ENCODE measurements around the gene NAV2. TPM values are rescaled to one million over a fixed set of nuclear protein-coding genes. Genes with fewer than 3 reads are reported as not detected.

The NAV2 gene
- total RNA-seq, 1 experiment from 2014 or later: 2.1 TPM

- Histone ChIP-seq H3K9me2 (ENCODE audit: insufficient read depth) (no peaks in the 10 kb centered on the region), H3K4me3 (replicated peaks in 1 of 2; ENCODE audit: low read depth in 1 of 2, low read length in 2 of 2) (no peak overlapping the region), H3K27ac (ENCODE audit: low read depth, low read length) (no peak overlapping the region), H3K27me3 (ENCODE audit: insufficient read depth, low read length) (peaks cover 4% of the 10 kb centered on the region), H3K36me3 (ENCODE audit: control insufficient read depth in 1 of 2, insufficient read depth in 2 of 2, low read length in 2 of 2) (no peaks in the 10 kb centered on the region), H4K20me1 (ENCODE audit: insufficient read depth) (no peaks in the 10 kb centered on the region), H3K4me2 (ENCODE audit: low read length) (peak overlapping the region; percentile 42), H3K9ac (ENCODE audit: low read length) (no peak overlapping the region), H3K79me2 (ENCODE audit: insufficient read depth, low read length) (no peaks in the 10 kb centered on the region), H3K4me1 (ENCODE audit: control insufficient read depth in 1 of 2, insufficient read depth in 2 of 2, low read length in 2 of 2) (peaks cover 0 to 2% of the 10 kb centered on the region in 2 experiments; a peak in 1 of 4 replicates), H2AFZ (ENCODE audit: low read depth, low read length, poor library complexity, severe bottlenecking) (peak overlapping the region; percentile 53), H3K9me3 (ENCODE audit: control insufficient read depth in 1 of 2, insufficient read depth in 1 of 2, low read depth in 1 of 2, low read length in 2 of 2) (no peaks in the 10 kb centered on the region)
- CTCF ChIA-PET: interaction anchor here (1.1 to 3.7 kb wide), 5 partner anchors 11 to 181 kb away, joined by 3 to 17 read pairs (median 12); no protein-coding TSS in a partner anchor
- POLR2A ChIA-PET: no interaction called here
- no TSS peak for BruUV-seq (replicated peaks)
- TF ChIP-seq SIN3A (IDR thresholded peaks at IDR 0.05; ENCODE audit: low read depth): no peak
- TF ChIP-seq RAD21 (IDR thresholded peaks at IDR 0.05; ENCODE audit: low read depth): peak; percentile 75
- TF ChIP-seq POLR2AphosphoS5 (IDR thresholded peaks at IDR 0.05; ENCODE audit: low read depth, low read length): no peak
- TF ChIP-seq ZFX (IDR thresholded peaks at IDR 0.05): no peak
- no peak for TF ChIP-seq TCF7L2 (IDR thresholded peaks at IDR 0.05; ENCODE audit: borderline replicate concordance, extremely low read depth, insufficient read depth, insufficient read length)
- TF ChIP-seq ZNF274 (IDR thresholded peaks at IDR 0.05; ENCODE audit: low read depth, low read length): no peak
- no peak for TF ChIP-seq EGR1 (IDR thresholded peaks at IDR 0.05; ENCODE audit: low read depth)
- no peak for TF ChIP-seq ELF1 (IDR thresholded peaks at IDR 0.05; ENCODE audit: borderline replicate concordance, low read depth)
- TF ChIP-seq CTCF (IDR thresholded peaks at IDR 0.05 in 2 of 3, conservative IDR thresholded peaks at IDR 0.05 in 1 of 3; ENCODE audit: borderline replicate concordance in 1 of 3, insufficient read depth in 1 of 3, low read depth in 2 of 3, low read length in 2 of 3): peak; percentile 47 to 69 (median 60); a peak in 4 of 6 replicates
- TF ChIP-seq ZBTB33 (IDR thresholded peaks at IDR 0.05; ENCODE audit: extremely low read depth, insufficient replicate concordance, low read length): no peak
- no peak for TF ChIP-seq JUND (IDR thresholded peaks at IDR 0.05)
- TF ChIP-seq EZH2phosphoT487 (IDR thresholded peaks at IDR 0.05; ENCODE audit: borderline replicate concordance): no peak
- no peak for TF ChIP-seq ATF3 (IDR thresholded peaks at IDR 0.05)
- no peak for TF ChIP-seq MAX (IDR thresholded peaks at IDR 0.05)
- ATAC-seq: peak; percentile 78
- RAD21 ChIA-PET (ENCODE audit: low non-redundant PET in 1 of 2, low total read pairs in 2 of 2, uncharacterized antibody in 2 of 2, unreplicated experiment in 2 of 2): interaction anchor here (1.2 kb wide), 2 partner anchors 161 to 181 kb away, joined by 3 to 4 read pairs; no protein-coding TSS in a partner anchor
- DNase-seq (ENCODE audit: low read depth, low spot score): peak; percentile 32
- intact Hi-C loops (cut with micrococcal nuclease): loop anchor here (1.0 to 5.0 kb wide), 5 partner anchors 161 to 661 kb away; no protein-coding TSS in a partner anchor
These were observed 239.0 kb downstream of the NAV2 start for GRCh38 chr11:19951558-19952115.

Data from HCT116 (cell line).